Stomach (tissue), 9 donors: ENCODE measurements around the gene MYBPC1. TPM values are rescaled to one million over a fixed set of nuclear protein-coding genes. Genes with fewer than 3 reads are reported as not detected.
"Not testable (repeated sequence)": the region's sequence is repeated elsewhere in the genome, so short reads cannot be mapped to it uniquely, and the experiment has no call there.

Experiments
- DNase-seq, 2 donors: peaks; one replicate each; pipeline versions ENCODE4 v3.0.0 to v3.0.0-alpha.2; 2013 to 2019
- H3K27ac ChIP-seq, 5 donors: fragments of 200-600 bp in 4 of 5; sonication (generic) in 4 of 5; one replicate each; pipeline ENCODE4 v1.5.1; 2013 to 2019; ENCODE audit warnings: mild to moderate bottlenecking in 1 of 5, moderate library complexity in 1 of 5
- H3K27me3 ChIP-seq, 3 donors: fragments of 200-600 bp; sonication (generic); one replicate each; pipeline ENCODE4 v1.5.1; 2017 to 2019; ENCODE audit warnings: mixed run types in 1 of 3
- H3K36me3 ChIP-seq, 4 donors: fragments of 200-600 bp; sonication (generic); 1 replicate in 3 of 4; 2 replicates in 1 of 4; pipeline ENCODE4 v1.5.1; 2016 to 2019
- H3K4me1 ChIP-seq, 4 donors: fragments of 200-600 bp; sonication (generic); one replicate each; pipeline ENCODE4 v1.5.1; 2016 to 2019
- H3K4me3 ChIP-seq, 4 donors: fragments of 200-600 bp; sonication (generic) in 3 of 4; one replicate each; pipeline ENCODE4 v1.5.1; 2016 to 2019; ENCODE audit warnings: mild to moderate bottlenecking in 1 of 4
- H3K9me3 ChIP-seq, 4 donors: fragments of 200-600 bp; sonication (generic); one replicate each; pipeline ENCODE4 v1.5.1; 2016 to 2019
- EP300 ChIP-seq: sonication (generic); formaldehyde crosslinking; IDR thresholded peaks from one replicate; pipeline ENCODE4 v1.6.1; 2017; ENCODE audit warnings: antibody characterized with exemption
- POLR2A ChIP-seq, 4 donors: fragments of 450-650 bp; IDR thresholded peaks; one replicate each; pipeline ENCODE4 v1.6.1; 2016; ENCODE audit warnings: antibody characterized with exemption in 4 of 4, control low read depth in 2 of 4, mild to moderate bottlenecking in 1 of 4, moderate library complexity in 1 of 4
- POLR2AphosphoS5 ChIP-seq, 3 donors: sonication (generic); formaldehyde crosslinking; IDR thresholded peaks; one replicate each; pipeline ENCODE4 v1.6.1; 2016; ENCODE audit warnings: antibody characterized with exemption in 3 of 3
- WGBS, 5 donors: extraction: QIAGEN DNeasy Blood & Tissue Kit in 3 of 5; methylation state at CpG; one replicate each; pipeline versions ENCODE4 v1.1.5 to v1.1.7; 2013 to 2018; 5-methylcytosine and 5-hydroxymethylcytosine counted together
- intact Hi-C: fragments of 100-400 bp; cut with DNase I; formaldehyde crosslinking; loops from one replicate; pipeline ENCODE4 v1.15.1; 2023; ENCODE audit warnings: low total_unique reads
- polyA plus RNA-seq, 3 donors: library from polyadenylated mRNA; stranded (reverse); fragments of 200-250 nt; gene quantifications; one replicate each; pipeline ENCODE4 v1.2.3, GENCODE V29; 2013
- total RNA-seq, 5 donors: library from RNA; depleted of rRNA; stranded (reverse); fragments of >200 nt; gene quantifications; one replicate each; pipeline versions ENCODE4 v1.1.0 to v1.2.3, GENCODE V29; 2014 to 2016
- TF ChIP-seq, protein P1 (sequence below), 7 experiments: fragments of 450-650 bp in 4 of 7; fragments of 200-600 bp in 3 of 7; sonication (generic) in 3 of 7; IDR thresholded peaks; one replicate each; pipeline ENCODE4 v1.5.1; 2016 to 2019; ENCODE audit warnings: antibody characterized with exemption in 7 of 7, control low read depth in 2 of 7, mild to moderate bottlenecking in 1 of 7
- donor health status: healthy with polysubstance abuse.
- donor health status: Bipolar disorder and iron deficiency.
- donor health status: healthy.

MYBPC1 gene
- total and polyA plus RNA-seq, 8 donors, result 0.31 to 8.8 (median 1.7) TPM; not detected in 2

DNA sequence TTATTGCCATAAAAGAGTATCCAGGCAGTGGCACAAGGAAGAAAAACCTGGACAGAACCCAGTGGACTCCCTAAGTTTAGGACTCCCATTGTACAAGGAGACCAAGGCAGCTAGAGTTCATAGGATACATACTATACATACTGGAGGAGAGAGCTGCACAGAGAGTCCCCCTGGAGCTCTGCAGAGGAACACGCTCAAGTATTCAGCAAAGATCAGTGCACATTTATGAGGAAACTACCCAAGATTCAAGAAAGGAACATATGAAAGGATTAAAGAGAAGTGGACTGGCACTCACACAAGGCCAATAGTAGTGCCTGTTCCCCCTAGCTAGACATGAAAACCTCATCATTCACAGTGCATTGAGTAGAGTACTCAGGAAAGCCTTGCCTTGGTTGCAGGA lies 59.7 kb downstream of the MYBPC1 start:
- H3K4me3 ChIP-seq, result no peak overlapping the region
- intact Hi-C loops, result no loop called here
- 83 to 97% (median 90%) methylated on average over 1 of the region's 1 CpG for WGBS, 5 donors

DNA sequence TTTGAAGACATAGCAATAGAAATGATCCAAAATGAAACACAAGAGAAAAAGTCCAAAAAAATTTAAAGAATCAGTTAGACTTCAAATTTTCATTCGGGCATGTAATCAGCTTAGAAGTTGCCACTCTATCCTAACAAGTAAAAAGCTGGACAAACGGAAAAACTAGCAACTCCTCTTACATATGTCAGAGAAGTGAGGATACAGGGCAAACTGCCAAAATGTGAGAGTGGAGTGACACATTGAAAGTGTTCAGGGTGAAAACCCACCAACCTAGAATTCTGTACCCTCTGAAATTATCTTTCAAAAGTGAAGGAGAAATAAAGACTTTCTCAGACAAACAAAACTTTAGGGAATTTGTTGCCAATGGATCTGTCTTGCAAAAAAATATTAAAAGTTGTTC lies 60.6 kb downstream of the MYBPC1 start:
- H3K27ac ChIP-seq, result no peak overlapping the region
- WGBS, 5 donors, result 41 to 63% (median 53%) methylated on average over 2 of the region's 2 CpGs
- H3K4me1 ChIP-seq, result no peaks in the 10 kb centered on the region
- no peak overlapping the region for H3K4me3 ChIP-seq
- H3K9me3 ChIP-seq, result no peaks in the 10 kb centered on the region
- H3K27me3 ChIP-seq, result no peaks in the 10 kb centered on the region
- intact Hi-C loops, result no loop called here
- TF ChIP-seq, protein P1, sequence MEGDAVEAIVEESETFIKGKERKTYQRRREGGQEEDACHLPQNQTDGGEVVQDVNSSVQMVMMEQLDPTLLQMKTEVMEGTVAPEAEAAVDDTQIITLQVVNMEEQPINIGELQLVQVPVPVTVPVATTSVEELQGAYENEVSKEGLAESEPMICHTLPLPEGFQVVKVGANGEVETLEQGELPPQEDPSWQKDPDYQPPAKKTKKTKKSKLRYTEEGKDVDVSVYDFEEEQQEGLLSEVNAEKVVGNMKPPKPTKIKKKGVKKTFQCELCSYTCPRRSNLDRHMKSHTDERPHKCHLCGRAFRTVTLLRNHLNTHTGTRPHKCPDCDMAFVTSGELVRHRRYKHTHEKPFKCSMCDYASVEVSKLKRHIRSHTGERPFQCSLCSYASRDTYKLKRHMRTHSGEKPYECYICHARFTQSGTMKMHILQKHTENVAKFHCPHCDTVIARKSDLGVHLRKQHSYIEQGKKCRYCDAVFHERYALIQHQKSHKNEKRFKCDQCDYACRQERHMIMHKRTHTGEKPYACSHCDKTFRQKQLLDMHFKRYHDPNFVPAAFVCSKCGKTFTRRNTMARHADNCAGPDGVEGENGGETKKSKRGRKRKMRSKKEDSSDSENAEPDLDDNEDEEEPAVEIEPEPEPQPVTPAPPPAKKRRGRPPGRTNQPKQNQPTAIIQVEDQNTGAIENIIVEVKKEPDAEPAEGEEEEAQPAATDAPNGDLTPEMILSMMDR (IDR thresholded peaks at IDR 0.05), result no peak
- no peak for TF ChIP-seq EP300
- no peak for TF ChIP-seq POLR2A (IDR thresholded peaks at IDR 0.05)
- no peak for TF ChIP-seq POLR2AphosphoS5 (IDR thresholded peaks at IDR 0.05)
- no peaks in the 10 kb centered on the region for H3K36me3 ChIP-seq
- DNase-seq, result no peak

More for the DNA sequence above, 59.7 kb downstream of the MYBPC1 start:
- Histone ChIP-seq H3K4me1 (no peaks in the 10 kb centered on the region), H3K9me3 (no peaks in the 10 kb centered on the region), H3K27me3 (no peaks in the 10 kb centered on the region), H3K36me3 (no peaks in the 10 kb centered on the region), H3K27ac (no peak overlapping the region)
- TF ChIP-seq POLR2AphosphoS5 (IDR thresholded peaks at IDR 0.05), result no peak
- no peak for TF ChIP-seq EP300
- TF ChIP-seq, protein P1 (IDR thresholded peaks at IDR 0.05), result no peak
- no peak for TF ChIP-seq POLR2A (IDR thresholded peaks at IDR 0.05)
- DNase-seq, result no peak

DNA sequence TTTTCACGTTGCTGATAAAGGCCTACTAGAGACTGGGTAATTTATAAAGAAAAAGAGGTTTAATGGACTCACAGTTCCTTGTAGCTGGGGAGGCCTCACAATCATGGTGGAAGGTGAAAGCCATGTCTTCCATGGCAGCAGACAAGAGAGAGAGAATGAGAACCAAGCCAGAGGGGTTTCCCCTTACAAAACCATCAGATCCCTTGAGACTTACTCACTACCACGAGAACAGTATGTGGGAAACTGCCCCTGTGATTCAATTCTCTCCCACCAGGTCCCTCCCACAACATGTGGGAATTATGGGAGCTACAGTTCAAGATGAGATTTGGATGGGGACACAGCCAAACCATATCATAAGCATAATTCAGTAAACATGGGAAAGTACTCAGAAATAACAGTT lies 65.9 kb downstream of the MYBPC1 start:
- 68 to 84% (median 82%) methylated on average over 2 of the region's 2 CpGs for WGBS, 5 donors
- DNase-seq, intact Hi-C loops, H3K4me1 ChIP-seq, H3K9me3 ChIP-seq, H3K36me3 ChIP-seq, H3K27ac ChIP-seq, H3K4me3 ChIP-seq, H3K27me3 ChIP-seq: not testable (repeated sequence)

DNA sequence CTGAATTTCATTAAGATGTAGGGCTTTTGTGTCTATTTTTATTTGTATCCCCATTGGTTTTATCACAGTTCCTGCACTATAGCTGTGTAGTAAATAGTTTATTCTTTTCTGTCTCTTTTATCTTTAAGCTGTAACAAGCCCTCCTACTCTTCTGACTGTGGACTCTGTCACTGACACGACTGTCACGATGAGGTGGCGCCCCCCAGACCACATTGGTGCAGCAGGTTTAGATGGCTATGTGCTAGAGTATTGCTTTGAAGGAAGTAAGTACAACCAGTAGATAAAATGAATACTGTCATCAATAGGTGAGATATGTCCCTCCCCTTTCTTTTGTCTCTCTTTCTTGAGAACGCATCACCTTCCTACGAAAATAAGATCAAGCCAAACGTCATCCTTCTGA lies 68.5 kb downstream of the MYBPC1 start:
- intact Hi-C loops, result no loop called here
- 79 to 90% (median 86%) methylated on average over 6 of the region's 6 CpGs for WGBS, 5 donors
- no peak for DNase-seq
- Histone ChIP-seq H3K9me3 (no peaks in the 10 kb centered on the region), H3K27me3 (no peaks in the 10 kb centered on the region), H3K27ac (no peak overlapping the region), H3K4me3 (no peak overlapping the region), H3K36me3 (no peaks in the 10 kb centered on the region), H3K4me1 (no peaks in the 10 kb centered on the region)
- TF ChIP-seq EP300 (no peak), POLR2AphosphoS5 (IDR thresholded peaks at IDR 0.05) (no peak), POLR2A (IDR thresholded peaks at IDR 0.05) (no peak)
- TF ChIP-seq, protein P1 (IDR thresholded peaks at IDR 0.05), result no peak

DNA sequence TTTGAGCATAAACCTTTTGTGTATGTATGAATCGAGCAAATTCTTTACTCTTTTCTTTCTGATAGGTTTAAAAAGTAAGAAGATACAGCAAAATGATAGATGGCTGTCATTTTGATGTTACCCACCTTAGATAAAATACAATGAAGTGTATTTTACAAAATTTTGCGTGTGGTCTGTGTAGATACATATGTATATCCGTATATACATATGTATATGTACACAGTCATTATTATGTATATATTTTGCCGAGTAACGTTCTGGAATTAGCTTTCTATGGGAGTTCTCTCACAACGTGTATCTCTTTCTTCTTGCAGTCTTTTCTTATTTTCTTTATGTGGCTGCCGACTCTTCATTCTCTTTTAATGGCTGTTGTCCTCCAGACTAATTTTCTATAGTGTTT lies 70.2 kb downstream of the MYBPC1 start:
- H3K4me1 ChIP-seq, result peaks cover 0 to 2% (median 0%) of the 10 kb centered on the region in 4 donors
- WGBS, 5 donors, result 76 to 89% (median 81%) methylated on average over 7 of the region's 7 CpGs
- no peaks in the 10 kb centered on the region for H3K36me3 ChIP-seq
- no peak for DNase-seq
- H3K27me3 ChIP-seq, result no peaks in the 10 kb centered on the region
- no peaks in the 10 kb centered on the region for H3K9me3 ChIP-seq
- no peak overlapping the region for H3K27ac ChIP-seq
- H3K4me3 ChIP-seq, result no peak overlapping the region
- intact Hi-C loops, result no loop called here
- TF ChIP-seq POLR2AphosphoS5 (IDR thresholded peaks at IDR 0.05), result no peak
- TF ChIP-seq, protein P1 (IDR thresholded peaks at IDR 0.05), result no peak
- TF ChIP-seq POLR2A (IDR thresholded peaks at IDR 0.05), result no peak
